ENCODE data around the gene PPP2R2D. TPM values are rescaled to one million over a fixed set of nuclear protein-coding genes. Genes with fewer than 3 reads are reported as not detected.
A peak's percentile ranks its signal among the peaks of the same experiment; 100 is the strongest.

Gene PPP2R2D
- total RNA-seq, 1 experiment from 2014 or later = 29.2 TPM

- Histone ChIP-seq H3K27me3 (replicated peaks) (peaks cover 20% of the 10 kb centered on the region), H3K36me3 (peaks cover 14% of the 10 kb centered on the region; the same call in 1 of the 2 replicates), H3K9me3 (replicated peaks) (no peaks in the 10 kb centered on the region; the same call in 1 of the 2 replicates), H3K4me1 (replicated peaks) (peaks cover 27% of the 10 kb centered on the region), H3K27ac (no peak overlapping the region), H3K4me3 (no peak overlapping the region)
- DNase-seq (ENCODE audit: low read depth in 1 of 2, low spot score in 2 of 2) = no peak
Measured at GRCh38 chr10:131899116-131899690, 1.6 kb upstream of the PPP2R2D start.

DNA sequence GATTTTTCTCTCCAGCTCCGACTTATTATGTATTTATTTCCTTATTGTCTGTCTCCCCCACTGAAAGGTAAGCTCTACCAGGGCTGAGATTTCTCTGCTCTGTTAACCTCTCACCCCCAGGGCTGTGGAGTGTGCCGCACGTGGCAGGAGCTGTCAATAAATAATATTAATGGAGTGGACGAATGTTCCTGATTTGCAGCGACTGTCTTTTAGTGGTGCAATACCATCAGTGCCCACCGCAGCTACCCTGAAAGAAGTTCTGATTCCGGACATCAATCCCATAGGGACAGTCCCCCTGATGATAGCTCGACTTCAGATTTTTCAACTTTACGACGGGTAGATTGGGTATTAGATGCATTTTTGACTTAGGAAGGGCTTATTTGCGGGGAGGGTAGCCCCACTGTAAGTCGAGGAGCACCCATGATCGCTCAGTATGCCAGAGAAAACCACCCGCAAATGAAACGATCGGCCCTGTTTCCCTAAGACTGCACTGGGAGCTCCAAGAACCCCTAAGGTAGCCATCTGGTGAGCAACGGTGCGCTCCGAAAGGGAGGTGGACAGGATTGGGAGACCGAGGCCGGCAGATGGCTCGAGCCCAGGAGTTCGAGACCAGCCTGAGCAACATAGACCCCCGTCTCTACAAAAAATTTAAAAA is 986 bp upstream of the PPP2R2D start:
- H3K27ac ChIP-seq = no peak overlapping the region
- peaks cover 32% of the 10 kb centered on the region for H3K4me1 ChIP-seq (replicated peaks)
- peaks cover 16% of the 10 kb centered on the region for H3K27me3 ChIP-seq (replicated peaks)
- H3K36me3 ChIP-seq = peaks cover 14% of the 10 kb centered on the region; the same call in 1 of the 2 replicates
- no peak for DNase-seq (ENCODE audit: low read depth in 1 of 2, low spot score in 2 of 2)
- H3K9me3 ChIP-seq (replicated peaks) = no peaks in the 10 kb centered on the region; the same call in 1 of the 2 replicates
- H3K4me3 ChIP-seq = peak overlapping the region; percentile 90

GRCh38 chr10:131901181-131901829 is 497 bp downstream of the PPP2R2D start:
- H3K36me3 ChIP-seq = peaks cover 27% of the 10 kb centered on the region
- DNase-seq (ENCODE audit: low read depth in 1 of 2, low spot score in 2 of 2) = peak in 1 of 2 experiments; percentile 52

GRCh38 chr10:131902211-131902610 is 1.4 kb downstream of the PPP2R2D start:
- H3K27me3 ChIP-seq (replicated peaks) = peaks cover 16% of the 10 kb centered on the region
- no peaks in the 10 kb centered on the region; the same call in 1 of the 2 replicates for H3K9me3 ChIP-seq (replicated peaks)
- peak overlapping the region; percentile 90 for H3K4me3 ChIP-seq
- peaks cover 31% of the 10 kb centered on the region for H3K36me3 ChIP-seq
- DNase-seq (ENCODE audit: low read depth in 1 of 2, low spot score in 2 of 2) = no peak
- H3K4me1 ChIP-seq (replicated peaks) = peaks cover 32% of the 10 kb centered on the region
- no peak overlapping the region for H3K27ac ChIP-seq

More at GRCh38 chr10:131901181-131901829, 497 bp downstream of the PPP2R2D start:
- Histone ChIP-seq H3K4me1 (replicated peaks) (peaks cover 32% of the 10 kb centered on the region), H3K27ac (peak overlapping the region; percentile 71), H3K4me3 (peak overlapping the region; percentile 90), H3K9me3 (replicated peaks) (no peaks in the 10 kb centered on the region; the same call in 1 of the 2 replicates), H3K27me3 (replicated peaks) (peaks cover 16% of the 10 kb centered on the region)

- H3K27ac ChIP-seq = no peak overlapping the region
- H3K4me1 ChIP-seq (replicated peaks) = peaks cover 32% of the 10 kb centered on the region
- H3K36me3 ChIP-seq = peaks cover 34% of the 10 kb centered on the region
- no peaks in the 10 kb centered on the region; the same call in 1 of the 2 replicates for H3K9me3 ChIP-seq (replicated peaks)
- H3K4me3 ChIP-seq = no peak overlapping the region; the same call in 1 of the 2 replicates
- peaks cover 14% of the 10 kb centered on the region; the same call in 1 of the 2 replicates for H3K27me3 ChIP-seq (replicated peaks)
- no peak for DNase-seq (ENCODE audit: low read depth in 1 of 2, low spot score in 2 of 2)
Measured at GRCh38 chr10:131902691-131903090, 1.9 kb downstream of the PPP2R2D start.

DNA sequence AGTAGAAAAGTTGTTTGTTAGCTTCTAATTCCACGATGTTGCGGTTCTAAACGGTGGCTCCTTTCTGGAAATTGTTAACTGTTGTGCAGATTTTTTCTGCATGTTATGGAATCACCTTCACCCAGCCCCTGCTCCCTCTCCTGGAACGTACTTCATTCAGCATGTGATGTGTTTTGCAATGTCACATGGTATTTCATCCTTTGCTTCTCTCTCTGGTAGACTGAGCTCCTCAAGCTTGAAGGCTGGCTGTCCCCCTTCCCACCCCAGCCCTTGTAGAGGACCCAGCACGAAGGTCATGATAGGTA is 4.4 kb downstream of the PPP2R2D start:
- DNase-seq (ENCODE audit: low read depth in 1 of 2, low spot score in 2 of 2) = no peak
- H3K27ac ChIP-seq = no peak overlapping the region
- peaks cover 51% of the 10 kb centered on the region for H3K36me3 ChIP-seq
- H3K4me3 ChIP-seq = no peak overlapping the region
- no peaks in the 10 kb centered on the region for H3K27me3 ChIP-seq (replicated peaks)
- no peaks in the 10 kb centered on the region; the same call in 1 of the 2 replicates for H3K9me3 ChIP-seq (replicated peaks)
- peaks cover 27% of the 10 kb centered on the region for H3K4me1 ChIP-seq (replicated peaks)

- no peak for DNase-seq (ENCODE audit: low read depth in 1 of 2, low spot score in 2 of 2)
- peaks cover 26% of the 10 kb centered on the region for H3K4me1 ChIP-seq (replicated peaks)
- no peak overlapping the region for H3K27ac ChIP-seq
- H3K4me3 ChIP-seq = no peak overlapping the region
- no peaks in the 10 kb centered on the region for H3K27me3 ChIP-seq (replicated peaks)
- no peaks in the 10 kb centered on the region for H3K9me3 ChIP-seq (replicated peaks)
- peaks cover 52% of the 10 kb centered on the region for H3K36me3 ChIP-seq
Measured at GRCh38 chr10:131905603-131906268, 4.9 kb downstream of the PPP2R2D start.

DNA sequence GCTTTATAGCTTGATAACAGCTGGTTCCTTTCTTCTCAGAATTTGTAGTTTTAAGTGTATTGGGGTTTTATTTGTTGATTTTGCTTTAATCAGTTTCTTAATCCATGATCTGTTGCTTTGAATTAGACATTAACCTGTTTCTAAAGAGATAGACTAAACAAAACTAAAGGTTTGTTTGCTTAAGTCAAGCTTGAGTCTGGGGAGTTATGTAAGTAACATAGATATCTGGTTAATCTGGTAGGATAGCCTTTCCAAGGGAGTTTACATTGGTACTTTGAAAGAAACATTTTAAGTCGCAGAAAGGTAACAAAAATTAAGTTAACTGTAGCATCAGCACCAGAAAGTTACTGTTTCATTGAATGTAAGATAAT is 5.4 kb downstream of the PPP2R2D start:
- H3K36me3 ChIP-seq = peaks cover 52% of the 10 kb centered on the region
- peaks cover 26% of the 10 kb centered on the region for H3K4me1 ChIP-seq (replicated peaks)
- H3K27me3 ChIP-seq (replicated peaks) = no peaks in the 10 kb centered on the region
- H3K27ac ChIP-seq = no peak overlapping the region
- H3K9me3 ChIP-seq (replicated peaks) = no peaks in the 10 kb centered on the region
- H3K4me3 ChIP-seq = no peak overlapping the region
- DNase-seq (ENCODE audit: low read depth in 1 of 2, low spot score in 2 of 2) = no peak

- no peak overlapping the region for H3K4me3 ChIP-seq
- H3K4me1 ChIP-seq (replicated peaks) = peaks cover 18% of the 10 kb centered on the region
- no peak overlapping the region for H3K27ac ChIP-seq
- no peaks in the 10 kb centered on the region for H3K9me3 ChIP-seq (replicated peaks)
- DNase-seq (ENCODE audit: low read depth in 1 of 2, low spot score in 2 of 2) = no peak
- peaks cover 56% of the 10 kb centered on the region for H3K36me3 ChIP-seq
- H3K27me3 ChIP-seq (replicated peaks) = no peaks in the 10 kb centered on the region
Measured at GRCh38 chr10:131907679-131908078, 6.9 kb downstream of the PPP2R2D start.

GRCh38 chr10:131908151-131908550 is 7.3 kb downstream of the PPP2R2D start:
- no peak overlapping the region for H3K4me3 ChIP-seq
- H3K27me3 ChIP-seq (replicated peaks) = no peaks in the 10 kb centered on the region
- no peak overlapping the region for H3K27ac ChIP-seq
- DNase-seq (ENCODE audit: low read depth in 1 of 2, low spot score in 2 of 2) = no peak
- H3K9me3 ChIP-seq (replicated peaks) = no peaks in the 10 kb centered on the region
- H3K4me1 ChIP-seq (replicated peaks) = peaks cover 15% of the 10 kb centered on the region
- peaks cover 53% of the 10 kb centered on the region for H3K36me3 ChIP-seq

DNA sequence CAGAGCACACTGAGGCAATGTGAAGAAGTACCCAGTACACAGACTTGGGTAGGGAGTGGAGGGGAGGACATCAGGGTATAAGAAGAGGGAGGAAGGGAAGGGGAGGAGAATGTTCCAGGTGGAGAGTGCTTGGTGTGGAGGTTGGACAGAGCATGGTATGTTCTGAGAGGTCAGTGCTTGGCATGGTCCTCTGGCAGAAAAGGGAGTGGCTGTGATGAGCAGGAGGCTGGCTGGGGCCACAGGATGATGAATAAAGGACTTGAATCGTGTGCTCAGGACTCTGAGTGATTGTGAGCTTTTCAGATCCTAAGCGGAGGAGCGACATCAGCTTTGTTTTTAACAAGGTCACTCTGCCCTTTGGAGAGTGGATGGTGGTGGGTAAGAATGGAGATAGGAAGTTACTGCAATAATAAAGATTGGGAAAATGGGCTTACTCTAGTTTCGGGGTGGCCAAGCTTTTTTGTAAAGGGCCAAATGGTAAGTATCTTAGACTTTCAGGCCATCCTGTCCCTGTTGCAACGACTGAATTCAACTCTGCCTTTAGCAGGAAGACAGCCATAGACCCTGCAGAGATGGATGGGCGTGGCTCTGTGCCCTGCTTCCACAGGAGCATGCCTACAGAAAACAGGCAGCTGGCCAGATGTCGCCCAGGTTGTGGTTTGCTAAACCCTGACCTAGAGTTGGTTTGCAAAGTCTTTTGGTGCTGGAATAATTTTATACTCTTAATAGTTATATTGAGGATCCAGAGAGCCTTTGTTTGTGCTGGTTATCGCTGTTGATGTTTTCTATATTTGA is 8.4 kb downstream of the PPP2R2D start:
- Histone ChIP-seq H3K27ac (no peak overlapping the region), H3K27me3 (replicated peaks) (no peaks in the 10 kb centered on the region), H3K4me1 (replicated peaks) (peaks cover 5% of the 10 kb centered on the region), H3K36me3 (peaks cover 49% of the 10 kb centered on the region), H3K4me3 (no peak overlapping the region), H3K9me3 (replicated peaks) (no peaks in the 10 kb centered on the region)
- DNase-seq (ENCODE audit: low read depth in 1 of 2, low spot score in 2 of 2) = no peak

DNA sequence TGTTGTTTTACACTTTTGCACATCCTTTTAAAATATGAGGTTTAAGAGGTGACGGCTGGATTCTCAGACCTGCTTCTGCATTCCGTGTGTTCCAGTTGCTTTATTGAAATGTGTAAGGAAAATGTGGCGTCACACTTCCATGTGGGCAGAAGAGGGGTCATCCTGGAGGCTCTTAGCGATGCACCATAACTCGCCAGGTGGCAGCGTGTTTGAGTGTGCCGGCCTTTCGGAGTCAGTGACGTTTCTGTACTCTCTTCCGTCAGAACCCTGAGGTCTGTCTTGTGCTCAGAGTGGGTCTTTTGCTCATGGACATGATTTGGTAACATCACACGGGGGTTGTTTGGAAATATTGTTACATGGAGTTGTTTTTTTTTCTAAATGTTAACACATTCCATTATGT is 9.1 kb downstream of the PPP2R2D start:
- no peak overlapping the region for H3K27ac ChIP-seq
- H3K4me1 ChIP-seq (replicated peaks) = no peaks in the 10 kb centered on the region
- no peak for DNase-seq (ENCODE audit: low read depth in 1 of 2, low spot score in 2 of 2)
- peaks cover 54% of the 10 kb centered on the region for H3K36me3 ChIP-seq
- no peaks in the 10 kb centered on the region for H3K9me3 ChIP-seq (replicated peaks)
- no peak overlapping the region for H3K4me3 ChIP-seq
- no peaks in the 10 kb centered on the region for H3K27me3 ChIP-seq (replicated peaks)

GRCh38 chr10:131910663-131911314 is 10.0 kb downstream of the PPP2R2D start:
- DNase-seq (ENCODE audit: low read depth in 1 of 2, low spot score in 2 of 2) = no peak
- H3K27me3 ChIP-seq (replicated peaks) = no peaks in the 10 kb centered on the region
- no peak overlapping the region for H3K27ac ChIP-seq
- no peaks in the 10 kb centered on the region for H3K9me3 ChIP-seq (replicated peaks)
- H3K4me1 ChIP-seq (replicated peaks) = no peaks in the 10 kb centered on the region
- H3K36me3 ChIP-seq = peaks cover 45% of the 10 kb centered on the region
- no peak overlapping the region for H3K4me3 ChIP-seq
